IPS-18a (cell line): Measurements from ENCODE around the gene MYBPC3.

Experiments
- H3K27ac ChIP-seq: one replicate; pipeline ENCODE4 v1.5.1; 2013; ENCODE audit warnings: low read length
- H3K27me3 ChIP-seq: one replicate; pipeline ENCODE4 v1.6.1; 2013; ENCODE audit warnings: mild to moderate bottlenecking, low read length; ENCODE audit not compliant: control insufficient read depth, insufficient read depth
- H3K36me3 ChIP-seq: one replicate; pipeline ENCODE4 v1.6.1; 2013; ENCODE audit warnings: low read depth, low read length; ENCODE audit not compliant: control insufficient read depth
- H3K4me1 ChIP-seq: one replicate; pipeline ENCODE4 v1.6.1; 2013; ENCODE audit warnings: low read depth, low read length; ENCODE audit not compliant: control insufficient read depth
- H3K4me3 ChIP-seq: one replicate; pipeline ENCODE4 v1.5.1; 2013; ENCODE audit warnings: low read length
- H3K9ac ChIP-seq: one replicate; pipeline ENCODE4 v1.6.1; 2013; ENCODE audit warnings: mild to moderate bottlenecking, low read length, moderate library complexity
- H3K9me3 ChIP-seq: one replicate; pipeline ENCODE4 v1.6.1; 2013; ENCODE audit warnings: low read depth, low read length; ENCODE audit not compliant: control insufficient read depth

The MYBPC3 gene

DNA sequence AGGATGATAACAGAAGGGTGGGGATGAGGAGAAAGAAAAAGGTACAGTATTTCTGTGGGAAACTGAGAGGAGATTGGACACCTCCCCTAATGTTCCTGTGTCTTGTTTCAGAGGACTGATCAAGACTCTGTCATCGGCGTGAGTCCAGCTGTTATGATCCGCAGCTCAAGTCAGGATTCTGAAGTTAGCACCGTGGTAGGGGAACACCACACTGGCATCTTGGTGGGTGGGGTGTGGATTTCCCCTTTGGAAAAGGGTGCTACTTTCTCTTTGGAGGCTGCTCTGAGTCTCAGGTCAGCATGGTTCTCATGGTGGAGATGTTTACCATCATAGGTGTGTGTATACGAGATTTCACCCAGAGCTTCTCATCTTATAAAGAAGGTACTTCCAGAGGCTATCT is 57.1 kb downstream of the MYBPC3 start:
- Histone ChIP-seq H3K9me3 (no peaks in the 10 kb centered on the region), H3K27me3 (no peaks in the 10 kb centered on the region), H3K9ac (no peak overlapping the region), H3K27ac (no peak overlapping the region), H3K4me1 (no peaks in the 10 kb centered on the region), H3K36me3 (peaks cover 61% of the 10 kb centered on the region), H3K4me3 (no peak overlapping the region)

DNA sequence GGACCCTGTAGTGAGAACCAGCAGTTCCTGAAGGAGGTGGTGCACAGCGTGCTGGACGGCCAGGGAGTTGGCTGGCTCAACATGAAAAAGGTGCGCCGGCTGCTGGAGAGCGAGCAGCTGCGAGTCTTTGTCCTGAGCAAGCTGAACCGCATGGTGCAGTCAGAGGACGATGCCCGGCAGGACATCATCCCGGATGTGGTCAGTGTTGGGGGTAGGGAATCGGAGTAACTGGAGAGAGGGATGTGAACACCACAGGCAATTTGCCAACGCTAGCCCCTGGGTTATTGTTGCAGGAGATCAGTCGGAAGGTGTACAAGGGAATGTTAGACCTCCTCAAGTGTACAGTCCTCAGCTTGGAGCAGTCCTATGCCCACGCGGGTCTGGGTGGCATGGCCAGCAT is 62.6 kb downstream of the MYBPC3 start:
- no peak overlapping the region for H3K4me3 ChIP-seq
- H3K27ac ChIP-seq, result no peak overlapping the region
- H3K27me3 ChIP-seq, result no peaks in the 10 kb centered on the region
- H3K4me1 ChIP-seq, result no peaks in the 10 kb centered on the region
- no peak overlapping the region for H3K9ac ChIP-seq
- no peaks in the 10 kb centered on the region for H3K9me3 ChIP-seq
- H3K36me3 ChIP-seq, result peaks cover 68% of the 10 kb centered on the region

DNA sequence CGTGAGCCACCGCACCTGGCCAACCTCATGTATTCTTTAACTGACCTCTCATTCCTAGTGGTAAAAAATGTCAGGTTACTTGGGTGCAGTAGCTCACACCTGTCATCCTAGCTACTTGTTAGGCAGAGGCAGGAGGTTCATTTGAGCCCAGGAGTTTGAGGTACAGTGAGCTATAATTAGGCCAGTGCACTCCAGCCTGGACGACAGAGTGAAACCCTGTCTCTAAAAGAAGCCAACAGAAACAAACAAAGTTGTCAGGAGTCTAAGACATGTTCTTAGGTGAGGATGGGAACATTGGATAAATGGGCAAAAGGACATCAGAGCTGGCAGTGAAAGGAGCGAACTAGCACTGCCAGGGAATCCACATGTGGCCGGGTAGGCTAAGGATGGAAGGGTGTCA is 64.4 kb downstream of the MYBPC3 start:
- no peak overlapping the region for H3K9ac ChIP-seq
- no peaks in the 10 kb centered on the region for H3K9me3 ChIP-seq

DNA sequence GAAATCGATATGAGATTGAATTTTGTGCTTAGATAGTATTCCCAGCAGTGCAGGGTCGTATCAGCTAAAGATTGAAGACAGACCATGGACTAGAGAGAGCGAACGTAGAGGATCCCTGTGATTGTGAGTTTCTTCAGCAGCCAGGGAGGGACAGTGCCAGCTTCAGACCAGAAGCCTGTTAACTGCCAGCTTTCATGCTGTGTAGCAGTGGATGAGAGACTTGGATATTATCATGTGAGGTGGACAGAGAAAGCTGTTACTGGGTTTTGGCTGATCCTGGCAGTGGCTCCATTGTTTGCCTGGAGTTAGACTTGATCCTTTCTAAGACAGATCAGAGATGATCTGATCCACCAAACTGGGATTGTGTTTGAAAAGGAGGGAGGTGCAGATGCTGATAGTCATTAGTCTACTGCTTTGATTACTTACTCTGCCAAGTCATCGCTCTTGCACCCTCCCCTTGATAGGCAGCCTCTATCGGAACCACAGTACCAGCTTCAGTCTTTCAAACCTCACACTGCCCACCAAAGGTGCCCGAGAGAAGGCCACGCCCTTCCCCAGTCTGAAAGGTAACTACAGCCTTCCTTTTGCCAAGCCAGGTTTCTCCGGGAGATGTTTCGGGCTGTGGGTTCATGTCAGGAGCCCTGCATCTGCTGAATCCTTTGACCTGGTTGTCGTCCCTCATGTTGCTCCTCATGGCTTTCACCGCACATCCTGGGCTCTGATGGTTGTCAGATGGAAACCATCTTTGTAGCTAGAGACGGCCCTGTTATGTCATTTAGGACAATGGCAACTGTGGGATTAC is 66.3 kb downstream of the MYBPC3 start:
- Histone ChIP-seq H3K4me1 (no peaks in the 10 kb centered on the region), H3K4me3 (no peak overlapping the region), H3K27ac (no peak overlapping the region), H3K9me3 (no peaks in the 10 kb centered on the region), H3K9ac (no peak overlapping the region), H3K27me3 (no peaks in the 10 kb centered on the region), H3K36me3 (peaks cover 80% of the 10 kb centered on the region)

More for the DNA sequence above, 64.4 kb downstream of the MYBPC3 start:
- Histone ChIP-seq H3K4me1 (no peaks in the 10 kb centered on the region), H3K36me3 (peaks cover 80% of the 10 kb centered on the region), H3K27me3 (no peaks in the 10 kb centered on the region), H3K27ac (no peak overlapping the region), H3K4me3 (no peak overlapping the region)

DNA sequence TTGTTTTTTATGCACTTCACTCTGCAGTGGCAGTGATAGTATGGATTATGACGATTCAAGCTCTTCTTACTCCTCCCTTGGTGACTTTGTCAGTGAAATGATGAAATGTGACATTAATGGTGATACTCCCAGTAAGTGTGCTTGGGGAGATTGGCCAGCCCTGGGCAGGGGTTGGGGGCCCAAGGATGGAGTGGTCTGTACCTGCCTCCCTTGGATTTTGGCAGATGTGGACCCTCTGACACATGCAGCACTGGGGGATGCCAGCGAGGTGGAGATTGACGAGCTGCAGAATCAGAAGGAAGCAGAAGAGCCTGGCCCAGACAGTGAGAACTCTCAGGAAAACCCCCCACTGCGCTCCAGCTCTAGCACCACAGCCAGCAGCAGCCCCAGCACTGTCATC is 68.4 kb downstream of the MYBPC3 start:
- Histone ChIP-seq H3K9ac (no peak overlapping the region), H3K36me3 (peaks cover 72% of the 10 kb centered on the region), H3K9me3 (no peaks in the 10 kb centered on the region), H3K27ac (no peak overlapping the region), H3K4me1 (peaks cover 3% of the 10 kb centered on the region), H3K4me3 (no peak overlapping the region), H3K27me3 (no peaks in the 10 kb centered on the region)

DNA sequence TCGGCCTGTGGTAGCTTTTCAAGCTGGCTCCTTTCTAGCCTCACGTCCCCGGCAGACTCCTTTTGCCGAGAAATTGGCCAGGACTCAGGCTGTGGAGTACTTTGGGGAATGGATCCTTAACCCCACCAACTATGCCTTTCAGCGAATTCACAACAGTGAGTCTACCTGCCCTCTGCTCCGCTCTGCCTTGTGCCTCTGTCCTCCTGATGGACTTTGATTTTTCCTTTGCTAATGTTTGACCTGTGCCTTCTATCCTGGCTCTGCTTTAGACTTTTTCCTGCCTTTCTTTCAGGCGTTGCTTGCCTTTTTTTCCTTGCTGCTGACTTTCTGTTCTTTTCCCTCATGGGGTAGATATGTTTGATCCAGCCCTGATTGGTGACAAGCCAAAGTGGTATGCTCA is 70.0 kb downstream of the MYBPC3 start:
- Histone ChIP-seq H3K27me3 (no peaks in the 10 kb centered on the region), H3K4me1 (peaks cover 3% of the 10 kb centered on the region), H3K27ac (no peak overlapping the region), H3K9me3 (no peaks in the 10 kb centered on the region), H3K36me3 (peaks cover 79% of the 10 kb centered on the region), H3K4me3 (no peak overlapping the region), H3K9ac (no peak overlapping the region)
